CD4-positive, alpha-beta T cell treated with Interleukin-2 at 100 ng/mL for 4 hours (primary cell): ENCODE results near the gene AGAP4.
"Not testable (repeated sequence)": the region's sequence is repeated elsewhere in the genome, so short reads cannot be mapped to it uniquely, and the experiment has no call there.

Source experiments
- DNase-seq: peaks from one replicate; pipeline ENCODE4 v3.0.0-alpha.2; 2020; ENCODE audit warnings: low spot score

AGAP4 gene

GRCh38 chr10:45847400-45847799 lies at the start of gene AGAP4:
Gene AGAP4, minus strand, starts transcription at chr10:45847500. Its CDS starts 153 bp downstream, at chr10:45847347.
- not testable (repeated sequence) for DNase-seq

DNA sequence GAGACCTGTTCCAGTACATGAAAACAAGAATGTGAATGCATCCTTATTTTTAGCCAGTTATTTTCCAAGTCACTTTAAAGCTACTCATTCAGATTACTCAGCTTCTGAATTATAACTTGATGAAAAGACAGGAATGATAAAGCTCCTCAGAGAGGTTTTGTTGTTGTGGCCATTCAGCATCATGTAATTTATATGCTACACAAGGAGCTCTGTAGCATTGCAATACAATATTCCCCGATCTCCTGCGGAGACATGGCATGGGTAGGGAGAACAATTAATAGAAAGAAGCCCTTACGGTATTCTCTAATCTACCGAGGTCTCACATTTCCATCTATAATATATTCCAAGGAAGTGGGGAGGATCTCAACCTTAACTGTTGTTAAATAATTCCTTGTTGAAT lies 43.4 kb upstream of the AGAP4 start:
- not testable (repeated sequence) for DNase-seq

DNA sequence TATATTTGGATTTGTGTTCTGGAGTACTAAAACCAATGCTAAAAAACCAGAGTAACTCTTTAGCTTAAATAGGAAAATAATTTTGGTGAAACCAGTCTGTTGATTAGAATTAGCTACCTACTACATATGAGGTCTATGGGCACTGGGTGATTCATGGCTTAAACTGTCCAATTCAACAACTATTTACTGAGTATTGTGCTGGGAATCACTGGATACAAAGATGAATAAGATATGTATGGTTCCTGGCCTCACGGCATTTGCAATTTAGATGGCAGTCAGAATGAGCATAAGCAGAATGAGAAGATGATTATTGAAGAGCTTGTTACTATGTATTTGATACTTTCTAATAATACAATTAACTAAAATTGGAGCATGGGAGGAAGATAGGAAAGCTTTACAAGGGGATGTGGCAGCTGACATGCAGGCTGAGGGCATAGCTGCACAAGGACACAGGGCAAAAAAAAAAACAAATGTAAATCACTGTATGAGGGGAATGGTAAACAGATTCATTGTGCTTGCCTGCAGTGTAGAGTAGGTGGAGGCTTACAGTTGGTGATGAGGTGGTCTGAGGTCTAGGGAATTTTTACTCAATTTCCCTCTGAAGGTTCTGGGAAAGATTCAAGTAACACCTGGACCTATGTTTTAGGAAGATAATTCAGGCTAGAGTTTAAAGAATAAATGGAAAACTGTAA lies 42.4 kb upstream of the AGAP4 start:
- not testable (repeated sequence) for DNase-seq

DNA sequence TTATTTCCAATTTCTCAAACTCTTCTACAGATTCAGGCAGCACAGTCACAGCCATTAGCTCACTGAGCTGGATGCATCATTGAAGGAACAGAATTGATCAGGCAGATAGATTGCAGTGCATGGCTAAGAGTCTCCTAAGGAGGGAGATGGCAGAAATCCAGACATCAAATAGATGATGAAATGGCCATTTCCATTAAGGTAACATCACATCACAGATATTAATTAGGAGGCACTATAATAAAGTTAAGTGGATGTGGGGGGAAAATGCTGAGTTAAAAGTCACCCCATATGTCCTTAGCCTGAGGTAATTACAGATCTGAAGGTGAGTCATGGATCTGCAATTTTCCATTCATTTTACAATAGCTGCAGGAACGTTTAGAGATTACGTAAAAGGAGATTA lies 35.6 kb upstream of the AGAP4 start:
- not testable (repeated sequence) for DNase-seq

- DNase-seq: not testable (repeated sequence)
These were observed 18.1 kb upstream of the AGAP4 start for GRCh38 chr10:45865404-45865803.

- DNase-seq: not testable (repeated sequence)
These were observed 17.0 kb upstream of the AGAP4 start for GRCh38 chr10:45864264-45864663.

- not testable (repeated sequence) for DNase-seq
These were observed 16.3 kb upstream of the AGAP4 start for GRCh38 chr10:45863632-45864031.

DNA sequence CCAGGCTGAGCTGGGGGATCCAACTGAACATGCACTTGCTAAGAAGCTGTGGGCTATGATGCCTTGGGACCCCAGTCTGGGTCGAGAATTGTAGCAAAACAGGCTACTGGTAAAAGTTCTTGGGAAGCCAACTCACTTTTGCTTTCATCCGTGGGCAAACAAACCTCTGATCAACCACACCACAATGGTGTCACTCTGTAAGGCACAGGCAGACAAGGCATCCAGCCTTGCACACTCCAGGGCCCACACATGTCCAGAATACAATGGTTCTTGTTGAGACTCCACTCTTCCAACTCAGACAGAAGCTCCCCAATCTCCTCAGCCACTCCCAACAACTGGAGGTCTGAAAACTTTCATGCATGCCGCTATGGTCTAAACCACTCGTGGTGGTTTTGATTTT lies 10.6 kb upstream of the AGAP4 start:
- DNase-seq: not testable (repeated sequence)

DNA sequence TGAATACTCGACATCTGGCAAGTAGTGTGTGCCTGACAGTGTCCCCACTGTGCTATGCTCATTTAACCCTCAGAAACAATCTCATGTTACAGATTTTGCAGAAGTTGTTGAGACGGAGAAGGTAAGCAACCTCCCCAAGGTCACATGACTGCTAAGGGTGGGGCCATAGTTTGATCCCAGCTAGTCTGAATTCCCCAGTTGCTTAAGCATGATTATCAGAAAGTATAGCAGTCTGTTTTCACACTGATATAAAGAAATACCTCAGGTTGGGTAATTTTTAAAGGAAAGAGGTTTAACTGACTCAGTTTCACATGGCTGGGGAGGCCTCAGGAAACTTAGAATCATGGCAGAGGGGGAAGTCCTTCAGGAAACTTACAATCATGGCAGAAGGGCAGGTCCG lies 1.2 kb upstream of the AGAP4 start:
- not testable (repeated sequence) for DNase-seq

GRCh38 chr10:45822918-45823317 lies 24.4 kb downstream of the AGAP4 start:
- not testable (repeated sequence) for DNase-seq

GRCh38 chr10:45820107-45820830 lies 27.0 kb downstream of the AGAP4 start:
- not testable (repeated sequence) for DNase-seq

GRCh38 chr10:45819552-45819951 lies 27.7 kb downstream of the AGAP4 start:
- no peak for DNase-seq

GRCh38 chr10:45817912-45818311 lies 29.4 kb downstream of the AGAP4 start:
- DNase-seq: no peak

GRCh38 chr10:45817130-45817859 lies 30.0 kb downstream of the AGAP4 start:
- no peak for DNase-seq

GRCh38 chr10:45814146-45814545 lies 33.2 kb downstream of the AGAP4 start:
- DNase-seq: not testable (repeated sequence)

GRCh38 chr10:45812959-45813358 lies 34.3 kb downstream of the AGAP4 start:
- DNase-seq: not testable (repeated sequence)

- DNase-seq: no peak
These were observed 36.2 kb downstream of the AGAP4 start for GRCh38 chr10:45811075-45811474.

DNA sequence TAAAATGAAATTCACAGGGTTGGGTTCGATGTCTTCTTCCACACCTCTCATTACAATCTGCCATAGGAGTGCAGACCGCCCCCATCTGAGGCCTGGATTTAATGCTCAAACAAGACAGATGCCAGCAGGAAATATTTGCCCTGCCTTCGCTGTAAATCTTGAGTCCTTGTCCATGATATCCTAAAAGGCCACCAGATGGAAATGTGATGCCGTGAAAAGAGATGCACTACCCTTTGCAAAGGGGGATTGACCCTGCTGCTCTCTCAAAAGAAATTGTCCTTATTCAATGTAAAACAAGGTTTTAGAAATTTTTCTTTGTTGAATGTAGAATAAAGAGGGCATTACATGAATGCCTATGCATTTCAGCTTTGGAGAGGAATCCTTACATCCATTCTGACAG lies 37.5 kb downstream of the AGAP4 start:
- DNase-seq: no peak

DNA sequence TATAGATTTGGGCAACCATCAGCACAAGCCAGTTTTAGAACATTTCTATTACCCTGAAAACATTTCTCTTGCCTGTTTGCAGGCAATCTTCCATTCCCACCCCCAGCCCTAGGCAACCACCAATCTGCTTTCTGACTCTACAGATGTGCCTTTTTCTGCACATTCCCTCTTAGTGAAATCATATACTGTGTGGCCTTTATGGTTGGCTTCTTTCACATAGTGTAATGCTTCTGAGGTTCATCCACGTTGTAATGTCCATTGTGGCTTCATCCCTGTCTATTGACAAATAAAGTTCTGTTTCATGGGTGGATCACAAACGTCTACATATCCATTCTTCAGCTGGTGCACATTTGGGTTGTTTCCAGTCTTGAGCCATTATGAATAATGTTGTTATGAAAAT lies 42.3 kb downstream of the AGAP4 start:
- DNase-seq: not testable (repeated sequence)

DNA sequence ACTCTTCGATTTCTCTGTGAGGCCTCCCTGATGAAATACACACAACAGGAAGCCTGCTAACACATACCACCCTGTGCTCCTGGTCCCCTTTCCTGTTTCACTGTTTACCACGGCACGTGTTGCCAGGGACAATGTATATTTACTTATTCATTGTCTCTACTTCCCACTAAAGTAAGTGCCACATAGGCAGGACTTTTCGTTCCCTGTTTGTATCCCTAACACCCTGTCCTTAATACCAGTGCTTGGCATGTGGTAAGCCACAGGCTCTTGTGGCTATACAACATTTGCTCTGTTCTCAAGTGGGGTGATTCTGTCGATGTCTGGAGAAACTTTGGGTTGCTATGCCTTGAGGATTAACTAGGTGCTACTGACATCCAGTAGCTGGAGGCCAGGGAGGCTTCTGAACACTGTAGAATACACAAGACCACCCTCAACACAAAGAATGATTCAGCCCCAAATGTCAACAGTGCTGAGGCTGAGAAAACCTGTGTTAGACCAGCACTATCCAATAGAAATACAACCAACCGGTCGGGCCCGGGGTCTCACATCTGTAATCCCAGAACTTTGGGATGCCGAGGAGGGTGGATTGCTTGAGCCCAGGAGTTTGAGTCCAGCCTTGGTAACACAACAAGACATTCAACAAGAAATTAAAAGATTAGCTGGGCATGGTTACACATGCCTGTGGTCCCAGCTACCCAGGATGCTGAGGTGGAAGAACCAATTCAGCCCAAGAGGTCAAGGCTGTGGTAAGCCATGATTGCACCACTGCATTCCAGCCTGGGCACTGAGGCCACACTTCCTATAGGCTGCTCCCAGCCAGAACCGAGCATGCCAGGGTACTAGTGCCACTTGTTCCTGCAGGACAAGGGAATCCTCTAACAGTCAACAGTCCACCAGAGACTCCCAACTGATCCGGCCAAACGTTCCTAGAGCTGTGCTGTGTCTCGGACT lies 44.0 kb downstream of the AGAP4 start:
- not testable (repeated sequence) for DNase-seq

DNA sequence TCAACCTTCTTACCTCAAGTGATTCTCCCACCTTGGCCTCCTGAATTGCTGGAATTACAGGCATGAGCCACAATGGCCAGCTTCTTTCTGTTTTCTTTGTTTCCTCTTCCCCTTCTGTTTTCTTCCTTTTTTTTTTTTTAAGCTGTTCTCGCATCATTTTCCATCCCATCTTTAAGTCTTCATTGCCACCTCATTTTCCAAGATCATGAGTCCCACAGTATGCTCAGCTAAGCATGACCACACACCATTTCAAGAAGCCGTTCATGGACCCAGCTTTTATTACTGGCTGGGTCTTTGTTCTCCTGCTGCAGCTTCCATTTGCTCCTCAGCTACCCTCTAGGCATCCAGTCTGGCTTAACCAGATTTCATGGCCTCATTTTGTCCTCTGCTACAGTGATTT lies 52.5 kb downstream of the AGAP4 start:
- DNase-seq: not testable (repeated sequence)
